B cell (primary cell): Measurements from ENCODE around the gene TENM4. TPM values are rescaled to one million over a fixed set of nuclear protein-coding genes. Genes with fewer than 3 reads are reported as not detected.

Experiments
- ATAC-seq: fragments of 200-7000 bp; cut with Tn5 transposase; one replicate; pipeline ENCODE4 v1.10.0; 2021; ENCODE audit warnings: low read depth, mild to moderate bottlenecking, moderate number of reproducible peaks, moderate library complexity
- CTCF ChIA-PET: fragments of 350-600 bp; sonication (Branson Sonifier 250); formaldehyde crosslinking; loops from one replicate; lab custom pipeline; 2021; ENCODE audit warnings: antibody characterized with exemption, inconsistent platforms; lab: Charles Lee
- POLR2A ChIA-PET: fragments of 350-600 bp; sonication (Branson Sonifier 250); formaldehyde crosslinking; loops from one replicate; lab custom pipeline; 2021; ENCODE audit warnings: antibody characterized with exemption; lab: Charles Lee
- DNase-seq: peaks from one replicate; pipeline ENCODE4 v3.0.0; 2013
- H2AFZ ChIP-seq: 2 replicates; pipeline ENCODE4 v1.6.1; 2012; ENCODE audit warnings: mild to moderate bottlenecking, low read depth, low read length; ENCODE audit not compliant: insufficient read depth, poor library complexity, severe bottlenecking
- H3K27ac ChIP-seq, 2 donors: 1 replicate in 1 of 2; 2 replicates in 1 of 2; pipeline ENCODE4 v1.5.1; 2012 to 2013; ENCODE audit warnings: low read length in 2 of 2, mild to moderate bottlenecking in 2 of 2, moderate library complexity in 1 of 2
- H3K27me3 ChIP-seq, 4 experiments: fragments of 200-600 bp in 1 of 4; sonication (generic) in 1 of 4; replicated peaks in 1 of 4; 1 replicate in 2 of 4; 2 replicates in 2 of 4; pipeline versions ENCODE4 v1.6.1 to v1.7.0; 2013 to 2016; ENCODE audit warnings: low read length in 3 of 4, mild to moderate bottlenecking in 2 of 4, mixed read lengths in 1 of 4, moderate library complexity in 1 of 4; ENCODE audit not compliant: insufficient read depth in 4 of 4, control insufficient read depth in 3 of 4; ENCODE audit errors: control extremely low read depth in 1 of 4
- H3K36me3 ChIP-seq, 2 experiments: replicated peaks in 1 of 2; 1 replicate in 1 of 2; 2 replicates in 1 of 2; pipeline versions ENCODE4 v1.6.1 to v1.7.1; 2013; ENCODE audit warnings: low read length in 1 of 2; ENCODE audit not compliant: insufficient read depth in 2 of 2, control insufficient read depth in 1 of 2; ENCODE audit errors: control extremely low read depth in 1 of 2, extremely low read depth in 1 of 2
- H3K4me1 ChIP-seq, 2 donors: fragments of 200-600 bp in 1 of 2; sonication (generic) in 1 of 2; 1 replicate in 1 of 2; 2 replicates in 1 of 2; pipeline versions ENCODE4 v1.5.1 to v1.6.1; 2013 to 2017; ENCODE audit warnings: low read length in 2 of 2; ENCODE audit not compliant: control insufficient read depth in 2 of 2, insufficient read depth in 2 of 2
- H3K4me2 ChIP-seq: replicated peaks from 2 replicates; pipeline ENCODE3; 2012; ENCODE audit warnings: mild to moderate bottlenecking, low read depth, low read length; ENCODE audit not compliant: poor library complexity, severe bottlenecking
- H3K4me3 ChIP-seq, 5 experiments: fragments of 200-600 bp in 1 of 5; sonication (generic) in 1 of 5; 1 replicate in 3 of 5; 2 replicates in 2 of 5; pipeline versions ENCODE4 v1.5.1 to v1.7.0; 2011 to 2016; ENCODE audit warnings: low read length in 4 of 5, mild to moderate bottlenecking in 4 of 5, low read depth in 2 of 5, control low read depth in 1 of 5, moderate library complexity in 1 of 5; ENCODE audit not compliant: insufficient read depth in 1 of 5; ENCODE audit errors: control extremely low read depth in 1 of 5, extremely low read depth in 1 of 5
- H3K79me2 ChIP-seq: fragments of 200-600 bp; sonication (generic); one replicate; pipeline ENCODE4 v1.6.0; 2016; ENCODE audit warnings: low read length; ENCODE audit not compliant: control insufficient read depth, insufficient read depth
- H3K9ac ChIP-seq: fragments of 200-600 bp; sonication (generic); 2 replicates; pipeline ENCODE4 v1.6.1; 2017; ENCODE audit warnings: mild to moderate bottlenecking, low read length, moderate library complexity
- H3K9me3 ChIP-seq, 3 donors: one replicate each; pipeline versions ENCODE4 v1.6.1 to v1.7.1; 2013; ENCODE audit warnings: low read length in 2 of 3; ENCODE audit not compliant: control insufficient read depth in 2 of 3, insufficient read depth in 1 of 3; ENCODE audit errors: control extremely low read depth in 1 of 3
- H4K20me1 ChIP-seq: 2 replicates; pipeline ENCODE4 v1.6.0; 2012; ENCODE audit warnings: mild to moderate bottlenecking, low read length; ENCODE audit not compliant: insufficient read depth, control insufficient read depth, poor library complexity, severe bottlenecking
- H3K27ac Mint-ChIP-seq: one replicate; pipeline ENCODE4 v1.8.0; 2021; ENCODE audit warnings: mixed read lengths
- H3K27me3 Mint-ChIP-seq: one replicate; pipeline ENCODE4 v1.8.0; 2021; ENCODE audit warnings: mixed read lengths
- H3K4me1 Mint-ChIP-seq: one replicate; pipeline ENCODE4 v1.8.0; 2021; ENCODE audit warnings: mixed read lengths
- H3K4me3 Mint-ChIP-seq: one replicate; pipeline ENCODE4 v1.8.0; 2021; ENCODE audit warnings: mixed read lengths
- H3K9me3 Mint-ChIP-seq: one replicate; pipeline ENCODE4 v1.8.0; 2022; ENCODE audit warnings: mixed read lengths; ENCODE audit not compliant: insufficient read depth
- CTCF ChIP-seq: fragments of 200-600 bp; IDR thresholded peaks from one replicate; pipeline ENCODE4 v1.8.0; 2022; ENCODE audit warnings: antibody characterized with exemption, mild to moderate bottlenecking
- EZH2 ChIP-seq: IDR thresholded peaks from 2 replicates; pipeline ENCODE4 v1.6.1; 2012; ENCODE audit warnings: borderline replicate concordance, low read depth, mild to moderate bottlenecking, moderate library complexity, low read length; ENCODE audit not compliant: insufficient read depth, poor library complexity, severe bottlenecking
- WGBS: methylation state at CpG from one replicate; pipeline ENCODE4 v1.1.5; 2013; ENCODE audit warnings: missing lambda C conversion rate; ENCODE audit not compliant: insufficient coverage; 5-methylcytosine and 5-hydroxymethylcytosine counted together
- intact Hi-C: fragments of 100-400 bp; cut with micrococcal nuclease; formaldehyde crosslinking; loops from one replicate; pipeline ENCODE4 v1.10.0; 2022
- polyA plus RNA-seq: library from polyadenylated mRNA; depleted of rRNA; stranded (reverse); fragments of >200 nt; gene quantifications from 2 replicates; pipeline ENCODE4 v1.2.3, GENCODE V29; 2012
- total RNA-seq, 2 donors: library from RNA; stranded (reverse); fragments of 120-200 nt in 1 of 2; gene quantifications; 1 replicate in 1 of 2; 2 replicates in 1 of 2; pipeline versions ENCODE4 v1.2.3 to v1.2.4, GENCODE V29; 2013 to 2022

TENM4 gene
- total and polyA plus RNA-seq, 2 donors (not counting 1 experiment from before 2014, with no cell fraction given): 0.09 to 5.7 TPM

- no peak for DNase-seq
- Mint-ChIP-seq H3K9me3 (no peaks in the 10 kb centered on the region), H3K4me1 (no peaks in the 10 kb centered on the region), H3K27me3 (peaks cover 29% of the 10 kb centered on the region), H3K4me3 (no peak overlapping the region), H3K27ac (no peak overlapping the region)
- H3K4me1 ChIP-seq: no peaks in the 10 kb centered on the region
- no peaks in the 10 kb centered on the region for H3K27me3 ChIP-seq
- POLR2A ChIA-PET: no interaction called here
- H3K9ac ChIP-seq: no peak overlapping the region
- no peak overlapping the region for H3K4me3 ChIP-seq
- intact Hi-C loops: no loop called here
- 54% methylated on average over 2 of the region's 3 CpGs for WGBS
- H3K27ac ChIP-seq: no peak overlapping the region
- H4K20me1 ChIP-seq: no peaks in the 10 kb centered on the region
- no peak overlapping the region for H2AFZ ChIP-seq
- no peaks in the 10 kb centered on the region for H3K9me3 ChIP-seq
- ATAC-seq: no peak
- no peaks in the 10 kb centered on the region for H3K79me2 ChIP-seq
- CTCF ChIA-PET: no interaction called here
- no peaks in the 10 kb centered on the region for H3K36me3 ChIP-seq
- no peak for TF ChIP-seq CTCF
- TF ChIP-seq EZH2: no peak
- H3K4me2 ChIP-seq: no peak overlapping the region
These were observed 511.0 kb downstream of the TENM4 start for GRCh38 chr11:78929906-78930220.

- no peak overlapping the region for H2AFZ ChIP-seq
- intact Hi-C loops: no loop called here
- 62% methylated on average over 4 of the region's 5 CpGs for WGBS
These were observed 511.5 kb downstream of the TENM4 start for GRCh38 chr11:78929207-78929905.

More at GRCh38 chr11:78929207-78929905, 511.5 kb downstream of the TENM4 start:
- H3K27ac ChIP-seq: no peak overlapping the region
- H3K79me2 ChIP-seq: no peaks in the 10 kb centered on the region
- no peaks in the 10 kb centered on the region for H3K9me3 ChIP-seq
- H4K20me1 ChIP-seq: no peaks in the 10 kb centered on the region
- DNase-seq: no peak
- ATAC-seq: no peak
- CTCF ChIA-PET: no interaction called here
- no peaks in the 10 kb centered on the region for H3K27me3 ChIP-seq
- no peak overlapping the region for H3K27ac Mint-ChIP-seq
- TF ChIP-seq CTCF (no peak), EZH2 (no peak)
- peaks cover 27% of the 10 kb centered on the region for H3K27me3 Mint-ChIP-seq
- no peak overlapping the region for H3K4me2 ChIP-seq
- POLR2A ChIA-PET: no interaction called here
- no peaks in the 10 kb centered on the region for H3K36me3 ChIP-seq
- no peak overlapping the region for H3K4me3 ChIP-seq
- no peaks in the 10 kb centered on the region for H3K4me1 ChIP-seq
- no peaks in the 10 kb centered on the region for H3K9me3 Mint-ChIP-seq
- H3K4me1 Mint-ChIP-seq: no peaks in the 10 kb centered on the region
- no peak overlapping the region for H3K4me3 Mint-ChIP-seq
- no peak overlapping the region for H3K9ac ChIP-seq
